ENCODE measurements around the gene KRTAP1-4.
A peak's percentile ranks its signal among the peaks of the same experiment; 100 is the strongest.
"Not testable (repeated sequence)": the region's sequence is repeated elsewhere in the genome, so short reads cannot be mapped to it uniquely, and the experiment has no call there.

Gene KRTAP1-4

GRCh38 chr17:41065829-41066624, 36.0 kb upstream of the KRTAP1-4 start, which contains the start of gene KRTAP2-4:
TSS of gene KRTAP2-4 (minus strand) at chr17:41065879. CDS start at chr17:41065845, 34 bp downstream.
- H3K27ac ChIP-seq = no peak within 1 kb of the TSS
- CTCF ChIA-PET = no interaction called here
- POLR2A ChIA-PET (ENCODE audit: low non-redundant PET) = no interaction called here
- DNase-seq (ENCODE audit: low spot score) = peak; percentile 49
- TF ChIP-seq CTCF (conservative IDR thresholded peaks at IDR 0.05; ENCODE audit: low read depth) = no peak

GRCh38 chr17:41065016-41065689, 35.2 kb upstream of the KRTAP1-4 start:
- DNase-seq (ENCODE audit: low spot score); H3K27ac ChIP-seq; POLR2A ChIA-PET (ENCODE audit: low non-redundant PET); CTCF ChIA-PET: not testable (repeated sequence)

GRCh38 chr17:41064301-41064700, 34.3 kb upstream of the KRTAP1-4 start:
- DNase-seq (ENCODE audit: low spot score) = no peak
- CTCF ChIA-PET = no interaction called here
- POLR2A ChIA-PET (ENCODE audit: low non-redundant PET) = no interaction called here
- TF ChIP-seq CTCF (conservative IDR thresholded peaks at IDR 0.05; ENCODE audit: low read depth) = no peak
- no peak overlapping the region for H3K27ac ChIP-seq

- no peak overlapping the region for H3K27ac ChIP-seq
- CTCF ChIA-PET = interaction anchor here (0.5 kb wide), 1 partner anchor 735 kb away, joined by 3 read pairs; no protein-coding TSS in a partner anchor
- no peak for DNase-seq (ENCODE audit: low spot score)
- TF ChIP-seq CTCF (conservative IDR thresholded peaks at IDR 0.05; ENCODE audit: low read depth) = no peak
- POLR2A ChIA-PET (ENCODE audit: low non-redundant PET) = no interaction called here
These were observed 33.5 kb upstream of the KRTAP1-4 start for GRCh38 chr17:41063449-41063848.

- H3K27ac ChIP-seq = no peak overlapping the region
- CTCF ChIA-PET = no interaction called here
- DNase-seq (ENCODE audit: low spot score) = peak; percentile 54
- TF ChIP-seq CTCF (conservative IDR thresholded peaks at IDR 0.05; ENCODE audit: low read depth) = no peak
- POLR2A ChIA-PET (ENCODE audit: low non-redundant PET) = no interaction called here
These were observed 32.0 kb upstream of the KRTAP1-4 start for GRCh38 chr17:41061964-41062363.

GRCh38 chr17:41060052-41060604, 30.1 kb upstream of the KRTAP1-4 start, which contains the start of gene KRTAP2-3:
TSS of gene KRTAP2-3 (minus strand) at chr17:41060114. CDS start at chr17:41060050, 64 bp downstream.
- H3K27ac ChIP-seq = no peak within 1 kb of the TSS
- ChIA-PET CTCF (no interaction called here), POLR2A (ENCODE audit: low non-redundant PET) (no interaction called here)
- TF ChIP-seq CTCF (conservative IDR thresholded peaks at IDR 0.05; ENCODE audit: low read depth) = no peak
- DNase-seq (ENCODE audit: low spot score) = peak; percentile 81

GRCh38 chr17:41059276-41060051, 29.5 kb upstream of the KRTAP1-4 start:
- H3K27ac ChIP-seq, CTCF ChIA-PET: not testable (repeated sequence)
- peak; percentile 43 for DNase-seq (ENCODE audit: low spot score)
- POLR2A ChIA-PET (ENCODE audit: low non-redundant PET) = interaction anchor here (0.6 kb wide), 1 partner anchor 445 kb away, joined by 5 read pairs; no protein-coding TSS in a partner anchor

Data from RWPE1 (cell line).